Colonic mucosa (tissue), 4 donors: ENCODE results near the gene CCNJL. TPM values are rescaled to one million over a fixed set of nuclear protein-coding genes. Genes with fewer than 3 reads are reported as not detected.

Source experiments
- DNase-seq: peaks from one replicate; pipeline ENCODE4 v3.0.0-alpha.2; 2020
- H3K27ac ChIP-seq: fragments of 200-600 bp; one replicate; pipeline ENCODE4 v1.8.0; 2021
- H3K27me3 ChIP-seq: fragments of 200-600 bp; one replicate; pipeline ENCODE4 v1.8.0; 2021
- H3K36me3 ChIP-seq: fragments of 200-600 bp; one replicate; pipeline ENCODE4 v1.8.0; 2021
- H3K4me1 ChIP-seq: fragments of 200-600 bp; one replicate; pipeline ENCODE4 v1.8.0; 2021; ENCODE audit warnings: mild to moderate bottlenecking
- H3K4me3 ChIP-seq: fragments of 200-600 bp; one replicate; pipeline ENCODE4 v1.8.0; 2021
- H3K9ac ChIP-seq, 2 donors: one replicate each; pipeline ENCODE4 v1.7.0; 2013; ENCODE audit warnings: control low read depth in 2 of 2, low read depth in 2 of 2, low read length in 2 of 2
- H3K9me3 ChIP-seq: fragments of 200-600 bp; one replicate; pipeline ENCODE4 v1.8.0; 2021
- intact Hi-C: fragments of 100-400 bp; cut with DNase I; formaldehyde crosslinking; loops from one replicate; pipeline ENCODE4 v1.14.1; 2022
- total RNA-seq, 2 donors: library from RNA; stranded (reverse); fragmentation: NEBNext Ultra II Directional in 1 of 2; extraction: Animal tissue kit (Norgen Biotek cat#: 25700) in 1 of 2; gene quantifications; one replicate each; pipeline ENCODE4 v1.2.1, GENCODE V29; 2021
- TF ChIP-seq, protein P1 (sequence below): fragments of 200-600 bp; IDR thresholded peaks from one replicate; pipeline ENCODE4 v1.8.0; 2022; ENCODE audit warnings: antibody characterized with exemption, mild to moderate bottlenecking
- donor health status: healthy.
- donor health status: DM: no; HTN: no; CAD: no.
- donor health status: DM: no; HTN: no; CAD: no.

CCNJL gene
- total RNA-seq, 2 donors from 2014 or later: 14.6 to 21.6 TPM

DNA sequence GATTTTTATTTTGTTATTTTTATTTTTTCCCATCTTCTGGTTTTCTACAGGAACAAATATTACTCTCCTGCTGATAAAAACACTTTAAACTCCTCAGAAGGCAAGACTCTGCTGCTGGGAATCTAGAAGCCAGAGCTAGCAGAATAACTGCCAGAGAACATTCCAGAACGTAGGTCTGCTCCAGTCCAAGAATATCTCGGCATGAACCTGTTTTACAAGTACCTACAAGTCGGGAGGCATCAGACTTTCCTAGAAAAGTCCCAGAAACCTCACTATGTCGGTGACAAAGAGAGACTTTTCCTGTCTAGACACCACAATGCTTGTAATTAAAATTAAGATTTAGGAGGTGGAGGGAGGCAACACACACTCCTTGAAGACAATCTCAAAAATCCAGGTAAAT, 41.7 kb downstream of the CCNJL start:
- Histone ChIP-seq H3K27ac (peak overlapping the region; percentile 67), H3K27me3 (no peaks in the 10 kb centered on the region), H3K4me1 (peaks cover 13% of the 10 kb centered on the region), H3K9ac (peak overlapping the region in 1 of 2 donors; percentile 79), H3K4me3 (no peak overlapping the region), H3K9me3 (no peaks in the 10 kb centered on the region), H3K36me3 (no peaks in the 10 kb centered on the region)
- intact Hi-C loops: no loop called here
- no peak for DNase-seq
- TF ChIP-seq, protein P1, sequence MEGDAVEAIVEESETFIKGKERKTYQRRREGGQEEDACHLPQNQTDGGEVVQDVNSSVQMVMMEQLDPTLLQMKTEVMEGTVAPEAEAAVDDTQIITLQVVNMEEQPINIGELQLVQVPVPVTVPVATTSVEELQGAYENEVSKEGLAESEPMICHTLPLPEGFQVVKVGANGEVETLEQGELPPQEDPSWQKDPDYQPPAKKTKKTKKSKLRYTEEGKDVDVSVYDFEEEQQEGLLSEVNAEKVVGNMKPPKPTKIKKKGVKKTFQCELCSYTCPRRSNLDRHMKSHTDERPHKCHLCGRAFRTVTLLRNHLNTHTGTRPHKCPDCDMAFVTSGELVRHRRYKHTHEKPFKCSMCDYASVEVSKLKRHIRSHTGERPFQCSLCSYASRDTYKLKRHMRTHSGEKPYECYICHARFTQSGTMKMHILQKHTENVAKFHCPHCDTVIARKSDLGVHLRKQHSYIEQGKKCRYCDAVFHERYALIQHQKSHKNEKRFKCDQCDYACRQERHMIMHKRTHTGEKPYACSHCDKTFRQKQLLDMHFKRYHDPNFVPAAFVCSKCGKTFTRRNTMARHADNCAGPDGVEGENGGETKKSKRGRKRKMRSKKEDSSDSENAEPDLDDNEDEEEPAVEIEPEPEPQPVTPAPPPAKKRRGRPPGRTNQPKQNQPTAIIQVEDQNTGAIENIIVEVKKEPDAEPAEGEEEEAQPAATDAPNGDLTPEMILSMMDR: no peak

DNA sequence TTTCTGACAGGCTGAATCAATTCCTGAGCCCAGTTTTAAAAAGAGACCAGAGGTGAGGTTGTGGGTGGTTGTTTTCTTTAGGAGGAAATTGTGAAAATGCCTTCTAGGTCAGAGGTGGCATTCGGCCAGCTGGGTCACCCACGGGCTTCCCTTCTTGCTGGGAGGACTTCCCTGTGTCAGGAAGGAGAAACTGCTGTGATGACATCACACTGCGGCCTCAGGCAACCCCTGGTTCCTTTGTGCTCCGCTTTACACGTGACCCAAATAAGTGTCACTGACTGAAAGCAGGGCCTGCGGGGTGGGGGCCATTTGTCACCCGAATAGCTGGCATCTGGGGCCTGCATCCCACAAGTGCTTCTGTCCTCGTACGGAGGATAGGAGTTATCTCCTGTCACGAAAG, 43.3 kb downstream of the CCNJL start:
- peaks cover 13% of the 10 kb centered on the region for H3K4me1 ChIP-seq
- no peaks in the 10 kb centered on the region for H3K9me3 ChIP-seq
- intact Hi-C loops: no loop called here
- TF ChIP-seq, protein P1: no peak
- peak overlapping the region in 1 of 2 donors; percentile 29 for H3K9ac ChIP-seq
- no peaks in the 10 kb centered on the region for H3K27me3 ChIP-seq
- peak; percentile 66 for DNase-seq
- H3K4me3 ChIP-seq: no peak overlapping the region
- peak overlapping the region; percentile 39 for H3K27ac ChIP-seq
- no peaks in the 10 kb centered on the region for H3K36me3 ChIP-seq

DNA sequence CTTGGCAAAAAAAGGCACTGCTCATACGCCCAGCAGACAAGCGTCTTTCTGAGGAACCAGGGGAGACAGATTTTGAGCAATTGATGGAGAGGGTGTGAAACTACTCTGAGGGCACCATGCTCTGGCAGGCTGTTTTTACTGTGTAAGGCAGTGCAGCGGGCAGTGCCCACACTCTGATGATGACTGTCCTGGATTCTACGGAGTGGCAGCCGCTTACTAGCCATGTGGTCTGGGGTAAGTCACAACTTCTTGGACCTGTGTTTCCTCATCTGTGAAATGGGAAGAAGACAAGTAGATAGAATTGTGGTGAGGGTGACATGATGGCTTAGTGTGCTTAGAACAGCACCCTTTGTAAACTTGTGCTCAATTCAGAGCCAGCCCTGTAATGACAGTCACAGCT, 44.2 kb downstream of the CCNJL start:
- Histone ChIP-seq H3K27ac (no peak overlapping the region), H3K9me3 (no peaks in the 10 kb centered on the region), H3K9ac (no peak overlapping the region), H3K27me3 (no peaks in the 10 kb centered on the region), H3K4me3 (no peak overlapping the region), H3K36me3 (no peaks in the 10 kb centered on the region), H3K4me1 (peaks cover 13% of the 10 kb centered on the region)
- no peak for DNase-seq
- intact Hi-C loops: no loop called here
- TF ChIP-seq, protein P1: no peak

DNA sequence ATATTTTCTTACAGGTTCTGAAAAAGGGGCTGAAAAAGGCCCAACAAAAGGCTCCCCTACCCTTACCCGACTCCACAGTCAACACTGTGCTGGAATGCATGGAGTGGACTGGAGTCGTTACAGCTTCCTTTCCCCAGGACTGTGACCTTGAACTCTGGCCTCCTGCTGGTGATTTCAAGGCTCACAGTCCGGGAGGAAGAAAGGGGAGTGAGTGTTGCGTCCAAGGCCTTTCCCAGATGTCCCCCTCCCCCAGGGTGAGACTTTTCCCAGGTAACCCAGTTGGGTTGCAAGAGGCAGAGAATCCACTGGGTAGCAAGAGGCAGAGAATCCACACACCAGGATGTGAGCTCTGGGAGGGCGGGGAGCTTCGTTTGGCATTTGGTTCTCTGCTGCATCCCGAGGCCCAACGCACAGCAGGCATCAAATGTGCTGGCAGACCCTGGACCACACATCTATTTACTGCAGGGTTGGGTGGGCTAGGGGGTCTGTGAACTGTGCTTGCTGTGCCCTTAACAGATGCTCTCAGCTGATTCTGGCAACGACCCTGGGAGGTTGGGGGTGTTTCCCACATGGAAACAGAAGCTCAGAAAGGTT, 45.5 kb downstream of the CCNJL start:
- H3K4me1 ChIP-seq: peaks cover 20% of the 10 kb centered on the region
- no peak for DNase-seq
- H3K9me3 ChIP-seq: no peaks in the 10 kb centered on the region
- TF ChIP-seq, protein P1: no peak
- no peak overlapping the region for H3K9ac ChIP-seq
- no peak overlapping the region for H3K4me3 ChIP-seq
- H3K27ac ChIP-seq: no peak overlapping the region
- intact Hi-C loops: no loop called here
- no peaks in the 10 kb centered on the region for H3K27me3 ChIP-seq
- H3K36me3 ChIP-seq: no peaks in the 10 kb centered on the region

DNA sequence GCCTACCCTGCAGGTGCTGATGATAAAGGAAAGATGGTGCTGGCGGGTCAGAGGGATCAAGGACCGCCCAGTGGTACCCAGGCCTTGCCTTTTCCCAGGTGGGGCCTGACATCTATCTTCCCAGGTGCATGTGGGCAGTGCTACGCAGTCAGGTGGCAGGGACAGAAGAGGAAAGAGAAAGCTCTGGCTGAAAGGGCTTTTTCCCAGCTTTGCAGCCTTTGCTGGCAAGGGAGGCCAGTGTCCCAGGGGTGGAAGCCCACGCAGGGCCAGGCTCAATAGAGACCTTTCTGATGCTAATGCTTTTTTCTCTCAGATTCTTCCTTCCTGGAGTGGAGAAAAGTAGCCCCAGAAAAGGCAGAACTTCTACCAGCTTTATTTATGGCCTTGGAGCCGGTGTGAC, 46.3 kb downstream of the CCNJL start:
- no peaks in the 10 kb centered on the region for H3K9me3 ChIP-seq
- H3K4me3 ChIP-seq: no peak overlapping the region
- H3K4me1 ChIP-seq: peaks cover 18% of the 10 kb centered on the region
- no peak overlapping the region for H3K9ac ChIP-seq
- no peak overlapping the region for H3K27ac ChIP-seq
- intact Hi-C loops: no loop called here
- no peak for DNase-seq
- no peaks in the 10 kb centered on the region for H3K27me3 ChIP-seq
- TF ChIP-seq, protein P1: no peak
- H3K36me3 ChIP-seq: no peaks in the 10 kb centered on the region
